Measurements from ENCODE around the gene ANKRD44.
"Not testable (repeated sequence)": the region's sequence is repeated elsewhere in the genome, so short reads cannot be mapped to it uniquely, and the experiment has no call there.

ANKRD44 gene

DNA sequence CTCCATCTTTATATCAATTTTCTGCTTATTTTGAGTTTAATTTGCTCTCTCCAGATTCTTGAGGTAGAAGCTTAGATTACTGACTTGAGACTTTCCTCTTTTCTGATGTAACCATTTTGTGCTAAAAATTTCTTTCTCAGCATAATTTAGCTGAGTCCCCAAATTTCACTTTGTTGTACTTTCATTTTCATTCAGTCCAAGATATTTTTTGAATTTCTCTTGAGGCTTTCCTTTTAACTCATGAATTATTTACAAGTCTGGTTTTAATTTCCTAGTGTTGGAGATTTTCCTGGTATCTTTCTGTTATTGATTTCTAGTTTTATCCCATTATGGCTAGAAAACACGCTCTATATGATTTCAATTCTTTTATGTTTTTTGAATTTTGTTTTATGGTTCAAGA is 239.4 kb downstream of the ANKRD44 start:
- DNase-seq = no peak

DNA sequence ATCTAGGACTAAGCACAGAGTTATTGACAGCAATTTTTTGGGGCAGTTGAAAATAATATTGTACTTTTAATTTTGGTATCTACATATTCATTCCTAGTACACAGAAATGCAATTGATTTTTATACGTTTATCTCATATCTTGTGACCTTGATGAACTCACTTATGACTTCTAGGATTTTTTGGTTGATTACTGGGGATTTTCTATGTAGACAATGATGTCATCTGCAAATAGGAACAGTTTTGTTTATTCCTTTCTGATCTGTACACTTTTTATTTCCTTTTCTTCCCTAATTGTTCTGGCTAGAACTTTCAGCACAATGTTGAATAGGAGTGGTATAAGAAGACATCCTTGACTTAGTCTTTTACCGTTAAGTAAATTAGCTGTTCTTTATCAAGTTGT is 240.6 kb downstream of the ANKRD44 start:
- no peak for DNase-seq

GRCh38 chr2:197062574-197062973 is 248.0 kb downstream of the ANKRD44 start:
- DNase-seq = not testable (repeated sequence)

DNA sequence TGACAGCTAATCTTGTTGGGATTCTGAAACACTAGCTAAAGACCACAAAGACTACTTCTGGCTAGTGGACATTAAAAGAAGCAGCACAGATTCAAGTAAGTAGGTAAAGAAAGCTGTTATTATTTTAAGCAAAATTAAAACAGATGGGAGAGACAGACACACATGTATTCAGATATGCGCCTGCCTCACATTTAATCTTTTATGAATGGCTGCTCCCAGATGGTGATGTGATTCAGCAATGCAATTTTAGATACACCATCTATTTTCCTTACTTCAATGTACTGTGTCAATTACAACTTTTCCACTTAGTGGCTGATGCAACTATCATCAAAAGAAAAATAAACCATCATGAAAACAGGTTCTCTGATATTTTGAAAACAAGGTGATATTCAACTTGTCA is 251.1 kb downstream of the ANKRD44 start:
- DNase-seq = no peak

DNA sequence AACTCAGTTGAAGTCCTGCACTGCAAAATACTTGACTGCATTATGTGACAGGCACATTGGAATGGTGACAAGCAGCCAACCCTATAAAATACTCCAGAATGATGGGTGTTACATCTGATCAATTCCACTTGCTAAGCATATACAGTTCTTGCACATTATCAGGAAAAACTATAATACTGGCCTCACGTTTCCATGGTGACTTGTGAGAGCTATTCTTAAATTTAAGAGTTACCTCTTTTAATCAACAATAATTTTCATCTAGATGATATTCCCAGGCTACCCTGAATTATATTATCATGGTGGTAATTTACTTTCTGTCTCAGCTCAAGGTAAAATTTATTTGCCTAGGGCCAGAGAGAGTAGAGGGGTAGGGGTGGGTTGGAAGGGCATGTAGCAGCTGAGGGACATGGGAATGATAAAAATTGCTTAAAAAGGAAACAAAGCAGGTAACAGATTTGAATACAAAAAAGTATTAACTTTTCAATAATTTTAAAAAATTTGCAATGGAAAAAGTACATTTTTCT is 251.7 kb downstream of the ANKRD44 start:
- DNase-seq = no peak

- no peak for DNase-seq
Measured at GRCh38 chr2:197057959-197058358, 252.6 kb downstream of the ANKRD44 start.

DNA sequence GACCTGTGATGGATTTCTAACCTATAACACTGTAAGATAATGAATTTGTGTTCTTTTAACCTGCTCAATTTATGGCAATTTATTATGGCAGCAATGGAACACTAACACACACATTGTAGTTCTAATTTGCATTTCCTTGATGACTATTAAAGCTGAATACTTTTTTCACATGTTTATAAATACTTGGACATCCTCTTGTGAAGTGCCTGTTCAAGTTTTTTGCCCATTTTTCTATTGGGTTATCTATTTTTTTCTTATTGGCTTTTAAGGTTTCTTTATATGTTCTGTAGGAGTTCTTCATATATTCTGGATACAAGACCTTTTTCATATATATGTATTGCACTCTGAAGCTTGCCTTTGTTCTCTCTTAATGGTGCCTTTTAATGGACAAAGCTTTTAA is 255.5 kb downstream of the ANKRD44 start:
- no peak for DNase-seq

- DNase-seq = no peak
Measured at GRCh38 chr2:197054437-197054836, 256.1 kb downstream of the ANKRD44 start.

- DNase-seq = no peak
Measured at GRCh38 chr2:197052356-197052755, 258.2 kb downstream of the ANKRD44 start.

DNA sequence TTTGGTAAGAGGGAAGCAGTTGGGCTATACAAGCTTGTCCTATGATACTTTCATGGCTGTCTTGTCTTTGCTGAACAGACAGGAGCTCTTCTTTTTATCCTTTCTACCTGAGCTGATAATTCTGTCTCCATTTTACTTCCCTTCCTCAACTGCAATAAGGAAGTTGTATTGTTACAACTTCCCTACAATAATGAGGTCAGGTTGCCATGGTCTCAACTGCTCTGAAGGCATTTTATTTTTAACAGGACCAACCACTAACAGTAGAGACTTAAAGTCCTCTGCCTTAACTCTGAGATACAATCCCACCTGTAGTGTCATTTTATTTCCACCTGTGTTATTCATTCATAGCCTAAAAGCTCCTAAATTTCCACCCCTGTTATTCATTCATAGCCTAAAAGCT is 265.5 kb downstream of the ANKRD44 start:
- DNase-seq = no peak

GRCh38 chr2:197042739-197043196 is 267.8 kb downstream of the ANKRD44 start:
- peak; percentile 26 for DNase-seq

DNA sequence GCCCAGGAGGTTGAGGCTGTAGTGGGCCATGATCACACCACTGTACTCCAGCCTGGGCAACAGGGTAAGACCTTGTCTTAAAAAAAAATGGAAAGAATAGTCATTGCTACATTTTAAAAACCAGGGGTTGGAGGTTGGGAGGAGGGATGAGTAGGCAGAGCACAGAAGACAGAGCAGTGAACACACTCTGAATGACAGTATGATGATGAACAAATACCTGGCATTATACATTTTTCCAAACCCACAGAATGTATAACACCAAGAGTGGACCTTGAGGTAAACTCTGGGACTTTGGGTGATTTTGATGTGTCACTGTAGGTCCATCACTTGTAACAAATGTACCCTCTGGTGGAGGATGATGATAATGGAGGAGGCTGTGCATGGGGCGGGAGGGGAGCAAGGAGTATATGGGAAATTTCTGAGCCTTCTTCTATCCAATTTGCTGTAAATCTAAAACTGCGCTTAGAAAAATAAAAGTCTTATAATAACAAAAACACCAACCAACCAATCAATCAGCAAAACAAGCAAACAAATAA is 272.6 kb downstream of the ANKRD44 start:
- DNase-seq = no peak

GRCh38 chr2:197035002-197035401 is 275.6 kb downstream of the ANKRD44 start:
- no peak for DNase-seq

- no peak for DNase-seq
Measured at GRCh38 chr2:197034292-197034691, 276.3 kb downstream of the ANKRD44 start.

DNA sequence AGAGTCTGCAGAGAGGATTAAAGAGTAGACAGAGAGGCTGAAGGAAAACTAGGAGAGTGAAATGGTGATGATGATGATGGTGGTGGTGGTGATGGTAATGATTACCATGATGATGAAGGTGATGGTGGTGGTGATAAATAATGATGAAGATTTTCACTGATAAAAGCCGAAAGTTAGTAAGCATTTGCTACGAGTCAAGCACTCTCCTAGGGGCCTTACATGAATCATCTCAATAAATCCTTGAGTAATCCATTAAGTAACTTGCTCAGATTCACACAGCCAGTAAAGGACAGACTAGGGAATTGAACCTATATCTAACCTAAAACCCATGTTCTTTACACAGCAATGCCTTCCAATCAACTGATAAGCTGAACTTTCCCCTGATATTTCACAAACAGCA is 277.4 kb downstream of the ANKRD44 start:
- DNase-seq = no peak

GRCh38 chr2:197031803-197032202 is 278.8 kb downstream of the ANKRD44 start:
- DNase-seq = no peak

GRCh38 chr2:197030090-197030489 is 280.5 kb downstream of the ANKRD44 start:
- DNase-seq = no peak

GRCh38 chr2:197028633-197029032 is 281.9 kb downstream of the ANKRD44 start:
- DNase-seq = no peak

DNA sequence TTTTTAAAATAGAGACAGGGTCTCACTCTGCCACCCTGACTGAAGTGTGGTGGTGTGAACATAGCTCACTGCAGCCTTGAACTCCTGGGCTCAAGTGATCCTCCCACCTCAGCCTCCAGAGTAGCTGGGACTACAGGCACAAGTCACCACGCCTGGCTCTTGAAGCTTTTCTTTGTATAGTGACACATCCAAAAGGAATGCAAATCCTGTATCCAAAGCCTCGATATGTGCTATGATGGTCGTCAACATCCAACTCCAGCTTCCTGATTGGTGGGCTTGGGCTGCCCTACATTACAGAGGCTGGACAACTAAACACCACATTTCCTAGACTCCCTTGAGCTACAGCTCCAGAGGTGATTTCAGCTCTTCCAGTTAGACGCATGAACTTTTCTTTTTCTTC is 282.4 kb downstream of the ANKRD44 start:
- no peak for DNase-seq

DNA sequence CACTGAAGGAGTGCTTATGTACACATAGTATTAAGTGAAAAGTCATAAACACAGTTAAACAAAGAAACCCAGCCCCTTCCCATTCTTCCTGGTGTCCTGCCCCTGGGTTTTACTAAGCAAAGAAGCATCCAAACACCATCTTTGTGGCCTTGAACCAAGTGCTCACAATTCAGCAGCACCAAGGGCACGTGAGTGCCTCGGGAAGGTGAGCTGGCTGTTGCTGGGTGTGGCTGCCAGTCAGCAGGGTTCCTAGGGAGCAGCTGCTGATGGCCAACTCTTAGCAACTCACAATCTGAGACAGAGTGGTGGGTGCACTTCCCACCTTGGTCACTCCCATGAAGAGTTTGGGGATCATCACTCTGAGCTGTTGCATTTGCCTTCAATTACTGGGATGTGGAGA is 286.4 kb downstream of the ANKRD44 start:
- peak; percentile 23 for DNase-seq

GRCh38 chr2:197020921-197021320 is 289.7 kb downstream of the ANKRD44 start:
- DNase-seq = not testable (repeated sequence)

GRCh38 chr2:197013098-197013497 is 297.5 kb downstream of the ANKRD44 start:
- no peak for DNase-seq

- peak; percentile 46 for DNase-seq
Measured at GRCh38 chr2:197011801-197012641, 298.6 kb downstream of the ANKRD44 start.

DNA sequence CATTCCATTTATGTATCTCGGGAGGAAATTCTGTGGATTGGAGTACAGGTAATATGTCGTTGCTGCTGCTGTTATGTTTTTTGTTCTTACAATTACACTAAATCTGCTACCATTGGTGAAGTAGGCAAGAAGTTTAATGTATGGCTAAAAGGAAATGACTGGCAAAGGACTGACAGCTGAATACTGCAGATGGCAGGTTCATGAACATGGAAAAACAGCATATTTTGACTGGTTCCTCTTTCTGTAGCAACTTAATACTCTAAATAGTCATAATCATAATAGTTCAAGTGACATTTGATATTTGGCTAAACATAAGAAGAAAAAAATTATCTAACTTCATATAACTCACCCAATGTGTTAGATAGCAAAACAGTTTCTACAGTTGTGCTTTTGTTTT is 299.6 kb downstream of the ANKRD44 start:
- no peak for DNase-seq
